Measurements from ENCODE around the gene BHLHE23. TPM values are rescaled to one million over a fixed set of nuclear protein-coding genes. Genes with fewer than 3 reads are reported as not detected.

BHLHE23 gene
- total RNA-seq, 2 experiments from 2014 or later: not detected

DNA sequence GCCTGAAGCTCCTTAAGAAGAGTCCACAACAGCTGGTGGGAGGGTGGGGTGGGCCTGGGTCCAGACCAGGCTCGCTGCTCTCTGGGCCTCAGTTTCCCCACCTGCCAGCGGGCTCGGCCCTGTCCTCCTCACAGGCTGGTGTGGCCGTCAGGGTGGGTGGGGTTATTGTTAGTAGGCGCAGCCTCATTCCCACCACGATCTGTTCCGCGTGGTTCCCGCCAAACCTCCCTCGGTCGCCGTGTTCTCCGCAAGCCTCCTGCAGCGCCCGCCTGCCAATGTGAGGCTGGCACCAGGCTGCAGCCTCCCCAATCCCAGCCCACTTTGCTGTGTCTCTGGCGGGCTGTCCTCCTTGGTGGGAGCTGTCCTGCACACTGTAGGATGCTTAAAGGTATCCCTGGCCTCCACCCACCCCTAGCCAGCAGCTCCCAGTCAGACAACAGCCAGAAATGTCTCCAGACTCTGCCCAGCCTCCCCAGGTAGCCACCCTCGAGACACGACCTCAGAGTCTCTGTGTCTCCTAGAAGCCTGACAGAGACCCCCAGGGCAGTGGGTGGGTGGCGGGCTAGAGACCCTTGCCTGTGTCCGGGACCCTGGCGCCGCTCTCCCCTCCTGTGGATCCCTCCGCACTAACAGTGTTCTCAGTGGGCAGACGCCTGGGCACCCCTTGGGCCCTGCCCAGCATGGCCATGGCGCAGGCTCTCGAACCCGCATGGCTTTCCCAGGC is 39.0 kb downstream of the BHLHE23 start:
- no peak for DNase-seq (ENCODE audit: low spot score)
- intact Hi-C loops (cut with micrococcal nuclease; ENCODE audit: unreplicated experiment): no loop called here
- TF ChIP-seq EZH2phosphoT487 (IDR thresholded peaks at IDR 0.05; ENCODE audit: borderline replicate concordance, low read depth, low read length): no peak
- TF ChIP-seq, protein P1, sequence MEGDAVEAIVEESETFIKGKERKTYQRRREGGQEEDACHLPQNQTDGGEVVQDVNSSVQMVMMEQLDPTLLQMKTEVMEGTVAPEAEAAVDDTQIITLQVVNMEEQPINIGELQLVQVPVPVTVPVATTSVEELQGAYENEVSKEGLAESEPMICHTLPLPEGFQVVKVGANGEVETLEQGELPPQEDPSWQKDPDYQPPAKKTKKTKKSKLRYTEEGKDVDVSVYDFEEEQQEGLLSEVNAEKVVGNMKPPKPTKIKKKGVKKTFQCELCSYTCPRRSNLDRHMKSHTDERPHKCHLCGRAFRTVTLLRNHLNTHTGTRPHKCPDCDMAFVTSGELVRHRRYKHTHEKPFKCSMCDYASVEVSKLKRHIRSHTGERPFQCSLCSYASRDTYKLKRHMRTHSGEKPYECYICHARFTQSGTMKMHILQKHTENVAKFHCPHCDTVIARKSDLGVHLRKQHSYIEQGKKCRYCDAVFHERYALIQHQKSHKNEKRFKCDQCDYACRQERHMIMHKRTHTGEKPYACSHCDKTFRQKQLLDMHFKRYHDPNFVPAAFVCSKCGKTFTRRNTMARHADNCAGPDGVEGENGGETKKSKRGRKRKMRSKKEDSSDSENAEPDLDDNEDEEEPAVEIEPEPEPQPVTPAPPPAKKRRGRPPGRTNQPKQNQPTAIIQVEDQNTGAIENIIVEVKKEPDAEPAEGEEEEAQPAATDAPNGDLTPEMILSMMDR (conservative IDR thresholded peaks at IDR 0.05; ENCODE audit: low read length): no peak
- no TSS peak for BruUV-seq (replicated peaks)
- Histone ChIP-seq H2AFZ (ENCODE audit: low read length) (no peak overlapping the region), H3K27ac (ENCODE audit: low read depth, low read length, poor library complexity, severe bottlenecking) (no peak overlapping the region), H3K9me3 (ENCODE audit: low read length) (no peaks in the 10 kb centered on the region), H3K79me2 (ENCODE audit: insufficient read depth, low read depth, low read length) (no peaks in the 10 kb centered on the region), H4K20me1 (ENCODE audit: insufficient read depth, low read length) (no peaks in the 10 kb centered on the region), H3K4me3 (ENCODE audit: low read depth, low read length, poor library complexity, severe bottlenecking) (no peak overlapping the region), H3K36me3 (ENCODE audit: insufficient read depth, low read length) (no peaks in the 10 kb centered on the region), H3K4me2 (ENCODE audit: low read length) (no peak overlapping the region), H3K4me1 (ENCODE audit: insufficient read depth, low read length, poor library complexity, severe bottlenecking) (no peaks in the 10 kb centered on the region), H3K9me2 (ENCODE audit: insufficient read depth, low read length) (no peaks in the 10 kb centered on the region)
- POLR2A ChIA-PET: no interaction called here
- CTCF ChIA-PET (ENCODE audit: unreplicated experiment): no interaction called here

DNA sequence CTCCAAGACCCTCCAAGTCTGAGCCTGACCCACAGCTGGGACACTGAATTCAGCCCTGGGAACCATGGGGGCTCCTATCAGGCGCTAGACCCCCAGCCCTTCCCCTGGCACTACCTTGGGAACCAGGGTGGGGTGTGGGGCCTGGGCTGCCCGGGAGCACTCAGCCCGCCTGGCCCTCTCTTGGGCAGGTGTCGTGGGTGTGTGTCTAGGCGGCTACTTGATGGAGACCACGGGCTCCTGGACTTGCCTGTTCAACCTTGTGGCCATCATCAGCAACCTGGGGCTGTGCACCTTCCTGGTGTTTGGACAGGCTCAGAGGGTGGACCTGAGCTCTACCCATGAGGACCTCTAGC is 39.6 kb downstream of the BHLHE23 start:
- Histone ChIP-seq H3K79me2 (ENCODE audit: insufficient read depth, low read depth, low read length) (no peaks in the 10 kb centered on the region), H3K27ac (ENCODE audit: low read depth, low read length, poor library complexity, severe bottlenecking) (no peak overlapping the region), H3K4me2 (ENCODE audit: low read length) (no peak overlapping the region), H3K9me3 (ENCODE audit: low read length) (no peaks in the 10 kb centered on the region), H4K20me1 (ENCODE audit: insufficient read depth, low read length) (no peaks in the 10 kb centered on the region), H3K36me3 (ENCODE audit: insufficient read depth, low read length) (no peaks in the 10 kb centered on the region), H3K9me2 (ENCODE audit: insufficient read depth, low read length) (no peaks in the 10 kb centered on the region), H3K4me3 (ENCODE audit: low read depth, low read length, poor library complexity, severe bottlenecking) (no peak overlapping the region), H2AFZ (ENCODE audit: low read length) (no peak overlapping the region), H3K4me1 (ENCODE audit: insufficient read depth, low read length, poor library complexity, severe bottlenecking) (no peaks in the 10 kb centered on the region)
- ChIA-PET POLR2A (no interaction called here), CTCF (ENCODE audit: unreplicated experiment) (no interaction called here)
- TF ChIP-seq EZH2phosphoT487 (IDR thresholded peaks at IDR 0.05; ENCODE audit: borderline replicate concordance, low read depth, low read length): no peak
- TF ChIP-seq, protein P1 (conservative IDR thresholded peaks at IDR 0.05; ENCODE audit: low read length): no peak
- intact Hi-C loops (cut with micrococcal nuclease; ENCODE audit: unreplicated experiment): no loop called here
- no TSS peak for BruUV-seq (replicated peaks)
- no peak for DNase-seq (ENCODE audit: low spot score)

DNA sequence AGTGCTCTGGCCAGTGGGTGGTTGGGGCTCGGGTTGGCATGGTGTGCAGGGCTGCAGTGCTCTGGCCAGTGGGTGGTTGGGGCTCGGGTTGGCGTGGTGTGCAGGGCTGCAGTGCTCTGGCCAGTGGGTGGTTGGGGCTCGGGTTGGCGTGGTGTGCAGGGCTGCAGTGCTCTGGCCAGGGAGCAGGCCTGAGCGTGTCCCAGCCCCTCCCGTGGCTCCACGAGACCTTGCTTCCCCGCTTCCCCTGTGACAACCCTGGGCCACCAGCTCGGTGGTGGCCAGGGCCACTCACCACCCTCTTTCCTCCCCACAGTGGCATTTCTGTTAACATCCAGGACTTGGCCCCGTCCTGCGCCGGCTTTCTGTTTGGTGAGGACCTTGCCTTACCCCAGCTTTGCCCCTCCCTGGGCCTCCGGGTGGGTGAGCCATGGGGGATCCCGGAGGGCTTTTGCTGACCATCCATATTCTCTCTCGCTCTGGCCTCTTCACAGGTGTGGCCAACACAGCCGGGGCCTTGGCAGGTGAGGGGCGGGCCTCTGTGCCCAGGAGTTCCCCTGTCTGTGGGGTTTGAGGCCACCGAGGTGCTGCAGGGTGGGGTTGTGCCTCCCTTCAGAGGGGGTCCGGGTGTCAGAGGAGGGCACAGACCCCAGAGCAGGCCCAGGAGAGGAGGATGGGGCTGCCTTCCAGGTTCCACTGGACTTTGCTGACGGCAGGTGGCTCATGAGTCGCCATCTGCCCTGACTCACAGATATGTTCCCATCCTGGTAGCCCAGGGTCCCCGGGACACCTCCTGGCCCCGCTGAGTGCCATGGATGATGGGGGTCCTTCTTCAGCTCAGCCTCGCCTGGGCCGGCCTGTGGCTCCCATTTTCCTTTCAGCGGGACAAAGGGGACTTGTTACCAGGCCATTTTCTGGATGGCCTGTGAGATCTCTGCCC is 40.3 kb downstream of the BHLHE23 start:
- no peaks in the 10 kb centered on the region for H3K9me2 ChIP-seq (ENCODE audit: insufficient read depth, low read length)
- no peaks in the 10 kb centered on the region for H4K20me1 ChIP-seq (ENCODE audit: insufficient read depth, low read length)
- no TSS peak for BruUV-seq (replicated peaks)
- H3K9me3 ChIP-seq (ENCODE audit: low read length): no peaks in the 10 kb centered on the region
- H3K36me3 ChIP-seq (ENCODE audit: insufficient read depth, low read length): no peaks in the 10 kb centered on the region
- H3K27ac ChIP-seq (ENCODE audit: low read depth, low read length, poor library complexity, severe bottlenecking): no peak overlapping the region
- no peaks in the 10 kb centered on the region for H3K4me1 ChIP-seq (ENCODE audit: insufficient read depth, low read length, poor library complexity, severe bottlenecking)
- H3K79me2 ChIP-seq (ENCODE audit: insufficient read depth, low read depth, low read length): no peaks in the 10 kb centered on the region
- H2AFZ ChIP-seq (ENCODE audit: low read length): no peak overlapping the region
- TF ChIP-seq, protein P1 (conservative IDR thresholded peaks at IDR 0.05; ENCODE audit: low read length): no peak
- TF ChIP-seq EZH2phosphoT487 (IDR thresholded peaks at IDR 0.05; ENCODE audit: borderline replicate concordance, low read depth, low read length): no peak
- intact Hi-C loops (cut with micrococcal nuclease; ENCODE audit: unreplicated experiment): no loop called here
- ChIA-PET POLR2A (no interaction called here), CTCF (ENCODE audit: unreplicated experiment) (no interaction called here)
- H3K4me3 ChIP-seq (ENCODE audit: low read depth, low read length, poor library complexity, severe bottlenecking): no peak overlapping the region
- H3K4me2 ChIP-seq (ENCODE audit: low read length): no peak overlapping the region
- DNase-seq (ENCODE audit: low spot score): no peak

Data from OCI-LY7 (cell line).